Measurements from ENCODE around the gene KCNAB1. TPM values are rescaled to one million over a fixed set of nuclear protein-coding genes. Genes with fewer than 3 reads are reported as not detected.

The KCNAB1 gene
- total RNA-seq, 4 donors from 2014 or later: 10.9 to 17.1 (median 13.3) TPM

DNA sequence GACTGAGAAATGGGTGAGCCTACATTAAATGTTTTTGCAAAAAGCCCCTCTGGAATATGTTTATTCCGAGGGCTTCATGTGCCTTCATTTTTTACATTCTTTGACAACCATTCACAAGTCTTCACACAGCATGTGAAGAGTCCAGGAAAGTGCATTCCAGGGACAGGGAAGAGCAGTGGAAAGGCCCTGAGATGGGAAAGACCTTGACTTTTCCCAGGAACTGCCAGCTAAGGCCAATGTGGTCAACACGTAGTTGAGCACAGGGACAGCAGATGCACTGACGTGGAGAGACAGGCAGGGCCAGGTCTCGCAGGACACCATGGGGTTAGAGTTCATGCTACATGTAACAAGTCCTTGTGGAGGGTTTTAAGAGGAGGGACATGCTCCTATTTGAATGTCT lies 412.8 kb downstream of the KCNAB1 start:
- TF ChIP-seq, protein P1, sequence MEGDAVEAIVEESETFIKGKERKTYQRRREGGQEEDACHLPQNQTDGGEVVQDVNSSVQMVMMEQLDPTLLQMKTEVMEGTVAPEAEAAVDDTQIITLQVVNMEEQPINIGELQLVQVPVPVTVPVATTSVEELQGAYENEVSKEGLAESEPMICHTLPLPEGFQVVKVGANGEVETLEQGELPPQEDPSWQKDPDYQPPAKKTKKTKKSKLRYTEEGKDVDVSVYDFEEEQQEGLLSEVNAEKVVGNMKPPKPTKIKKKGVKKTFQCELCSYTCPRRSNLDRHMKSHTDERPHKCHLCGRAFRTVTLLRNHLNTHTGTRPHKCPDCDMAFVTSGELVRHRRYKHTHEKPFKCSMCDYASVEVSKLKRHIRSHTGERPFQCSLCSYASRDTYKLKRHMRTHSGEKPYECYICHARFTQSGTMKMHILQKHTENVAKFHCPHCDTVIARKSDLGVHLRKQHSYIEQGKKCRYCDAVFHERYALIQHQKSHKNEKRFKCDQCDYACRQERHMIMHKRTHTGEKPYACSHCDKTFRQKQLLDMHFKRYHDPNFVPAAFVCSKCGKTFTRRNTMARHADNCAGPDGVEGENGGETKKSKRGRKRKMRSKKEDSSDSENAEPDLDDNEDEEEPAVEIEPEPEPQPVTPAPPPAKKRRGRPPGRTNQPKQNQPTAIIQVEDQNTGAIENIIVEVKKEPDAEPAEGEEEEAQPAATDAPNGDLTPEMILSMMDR (IDR thresholded peaks at IDR 0.05; ENCODE audit: low read depth): no peak

DNA sequence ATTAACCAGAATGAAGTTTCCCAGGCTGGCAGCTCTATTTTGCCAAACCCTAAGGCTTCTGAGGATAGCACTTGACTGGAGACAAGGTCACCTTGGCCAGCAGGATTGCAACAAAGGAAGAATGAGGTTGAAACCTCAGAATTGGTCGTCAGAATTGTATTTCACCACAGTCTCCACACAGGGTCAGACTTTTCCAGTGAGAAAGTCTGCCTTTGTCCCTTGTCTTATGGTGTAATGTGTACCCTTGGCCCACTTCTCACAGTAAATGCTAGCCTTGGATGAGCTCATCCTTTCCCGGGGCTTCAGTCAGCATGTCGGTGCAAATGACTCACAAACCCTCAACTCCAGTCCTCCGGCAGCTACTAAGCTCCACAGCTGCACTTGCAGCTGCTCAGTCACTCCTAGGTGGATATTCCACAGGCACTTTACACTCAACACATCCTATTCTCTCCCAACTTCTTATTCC lies 414.8 kb downstream of the KCNAB1 start:
- TF ChIP-seq, protein P1 (IDR thresholded peaks at IDR 0.05; ENCODE audit: low read depth): no peak

DNA sequence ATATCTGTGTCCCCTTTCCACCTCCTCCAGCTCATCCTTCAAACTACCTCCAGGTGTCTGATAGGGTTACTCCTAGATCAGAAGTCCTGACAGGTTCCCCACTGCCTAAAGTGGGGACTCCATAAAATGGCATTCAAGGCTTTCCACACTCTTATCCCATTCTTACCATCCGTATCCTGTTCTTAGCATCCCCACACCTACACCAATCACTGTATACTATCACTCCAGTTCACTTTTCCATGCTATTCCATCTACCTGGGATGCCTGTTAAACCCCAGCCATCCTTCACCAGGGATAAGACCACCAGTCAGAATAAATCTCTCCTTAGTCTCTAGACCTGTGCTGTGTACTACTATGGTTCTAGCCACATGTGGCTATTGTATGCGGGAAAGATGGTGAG lies 415.4 kb downstream of the KCNAB1 start:
- TF ChIP-seq, protein P1 (IDR thresholded peaks at IDR 0.05; ENCODE audit: low read depth): no peak

DNA sequence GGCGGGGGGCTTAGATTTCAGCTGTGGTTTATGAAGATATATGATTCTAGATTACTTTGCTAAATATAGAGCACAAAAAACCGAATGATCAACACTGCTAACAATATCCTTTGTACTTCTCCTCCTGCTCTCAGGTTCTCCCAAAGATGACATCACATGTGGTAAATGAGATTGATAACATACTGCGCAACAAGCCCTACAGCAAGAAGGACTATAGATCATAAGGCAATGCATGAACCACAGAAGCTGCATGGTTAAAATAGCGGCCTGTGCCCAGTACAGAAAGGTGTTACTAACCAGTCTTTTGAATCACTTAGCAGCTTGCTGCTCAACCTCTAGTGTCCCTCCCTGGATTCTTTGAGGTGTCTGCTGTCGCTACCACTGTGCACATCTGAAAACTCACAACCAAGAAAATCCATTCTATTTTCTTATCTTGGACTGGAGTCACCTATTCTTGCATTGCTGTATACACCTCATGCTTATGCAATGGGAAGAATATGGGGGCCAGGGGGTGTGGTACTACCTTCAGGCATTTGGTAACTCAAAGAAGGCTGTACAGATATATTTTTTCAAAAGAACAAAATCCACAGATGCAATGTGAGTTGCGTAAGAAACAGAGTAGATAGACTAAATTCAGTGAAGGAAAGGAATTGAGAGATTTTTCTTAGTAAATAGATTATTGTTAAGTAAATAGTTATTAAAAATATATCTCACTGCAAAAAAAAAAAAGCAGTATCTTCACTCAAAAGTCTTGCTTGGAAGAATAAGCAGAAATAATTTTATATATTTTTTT lies 416.3 kb downstream of the KCNAB1 start:
- TF ChIP-seq, protein P1 (IDR thresholded peaks at IDR 0.05; ENCODE audit: low read depth): no peak

DNA sequence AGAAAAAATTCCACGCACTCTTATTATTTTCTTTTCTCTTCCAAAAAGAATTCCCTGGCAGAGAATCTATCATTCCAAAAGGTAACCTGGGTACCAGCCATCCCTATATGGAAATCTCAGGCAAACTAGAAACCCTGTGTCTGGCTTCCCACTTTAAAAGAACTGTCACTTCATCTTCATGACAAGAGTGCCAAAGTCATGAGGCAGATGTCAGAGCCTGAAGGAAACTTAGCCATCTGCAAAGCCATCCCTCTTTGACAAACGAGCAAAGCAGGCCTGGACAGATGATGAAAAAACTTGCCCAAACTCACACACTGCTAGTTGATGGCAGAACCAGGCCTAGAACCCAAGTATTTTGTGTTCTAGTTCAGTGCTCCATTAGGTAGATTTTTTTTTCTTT lies 418.7 kb downstream of the KCNAB1 start:
- TF ChIP-seq, protein P1 (IDR thresholded peaks at IDR 0.05; ENCODE audit: low read depth): no peak

DNA sequence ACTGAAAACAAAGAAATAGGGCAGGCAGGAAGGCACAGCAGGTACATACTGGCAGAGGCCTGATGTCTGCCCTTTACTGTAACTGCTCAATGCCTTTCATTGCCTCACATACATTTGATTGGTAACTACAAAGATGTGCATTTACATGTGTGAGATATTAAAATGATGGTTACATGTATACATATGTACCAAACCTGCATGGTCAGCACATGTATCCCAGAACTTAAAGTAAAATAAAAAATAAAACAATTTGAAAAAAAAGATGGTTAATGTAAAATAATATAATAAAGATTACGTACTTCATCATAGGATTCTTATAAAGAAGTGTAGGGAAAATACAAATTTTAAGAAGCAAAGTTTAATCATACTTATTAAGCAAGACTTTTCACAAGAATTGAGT lies 419.4 kb downstream of the KCNAB1 start:
- TF ChIP-seq, protein P1 (IDR thresholded peaks at IDR 0.05; ENCODE audit: low read depth): no peak

DNA sequence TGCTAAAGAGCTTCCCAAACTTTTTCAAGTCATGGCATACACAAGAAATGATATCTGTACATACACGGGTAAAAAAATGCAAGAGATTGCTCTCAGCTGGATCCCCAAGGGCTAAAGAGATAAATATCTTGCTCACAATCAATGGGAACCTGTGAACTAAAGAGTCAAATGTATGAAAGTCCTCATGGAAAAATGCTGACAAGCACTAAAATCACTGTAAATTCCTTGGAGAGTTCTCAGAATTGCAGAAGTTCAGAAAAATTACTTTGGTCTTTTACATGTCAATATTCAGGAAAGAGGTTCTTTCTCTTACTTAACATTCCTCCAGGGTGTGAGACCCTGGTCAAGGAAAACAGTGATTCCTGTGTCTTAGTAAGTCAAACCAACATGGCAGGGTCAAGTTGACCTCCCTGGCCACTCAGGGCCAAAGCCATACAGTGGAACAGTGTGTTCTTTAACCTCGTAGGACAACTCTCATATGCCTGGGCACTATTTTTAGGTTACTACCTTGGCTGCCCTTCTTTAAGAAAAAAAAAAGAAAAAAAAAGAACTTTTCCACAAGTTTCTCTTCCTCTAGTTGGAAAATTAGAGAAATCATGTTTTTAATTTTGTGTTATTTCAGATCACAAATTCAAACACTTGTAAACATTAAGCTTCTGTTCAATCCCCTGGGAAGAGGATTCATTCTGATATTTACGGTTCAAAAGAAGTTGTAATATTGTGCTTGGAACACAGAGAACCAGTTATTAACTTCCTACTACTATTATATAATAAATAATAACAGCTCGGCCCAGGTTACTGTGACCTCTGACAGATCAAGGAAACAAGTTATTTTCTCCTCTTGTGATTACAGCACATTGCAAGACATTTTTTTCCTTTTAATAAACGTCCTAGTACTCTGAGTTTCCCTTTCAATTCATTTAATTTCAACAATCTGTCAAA lies 422.0 kb downstream of the KCNAB1 start:
- TF ChIP-seq, protein P1 (IDR thresholded peaks at IDR 0.05; ENCODE audit: low read depth): no peak

Data from subcutaneous adipose tissue (tissue), 4 donors.